ENCODE measurements around the gene OGFR. TPM values are rescaled to one million over a fixed set of nuclear protein-coding genes. Genes with fewer than 3 reads are reported as not detected.

Gene OGFR
- total and polyA plus RNA-seq, 2 experiments from 2014 or later, result 9.6 to 50.6 TPM

GRCh38 chr20:62770916-62771315 is 33.7 kb upstream of the OGFR start:
- no peaks in the 10 kb centered on the region for H4K20me1 ChIP-seq (replicated peaks; ENCODE audit: insufficient read depth)
- Mint-ChIP-seq H3K27me3 (ENCODE audit: insufficient read depth, low read depth, poor library complexity) (peaks cover 4% of the 10 kb centered on the region), H3K9me3 (no peaks in the 10 kb centered on the region), H3K4me3 (no peak overlapping the region), H3K36me3 (ENCODE audit: low read depth) (no peaks in the 10 kb centered on the region), H3K4me1 (peaks cover 20% of the 10 kb centered on the region), H3K27ac (no peak overlapping the region)
- DNase-seq (ENCODE audit: low spot score) (no peak), ATAC-seq (no peak)
- H3K9me2 ChIP-seq (ENCODE audit: insufficient read depth), result no peaks in the 10 kb centered on the region
- H3K36me3 ChIP-seq (ENCODE audit: insufficient read depth), result no peaks in the 10 kb centered on the region
- no peak overlapping the region for H2AFZ ChIP-seq
- H3K27me3 ChIP-seq (ENCODE audit: insufficient read depth), result no peaks in the 10 kb centered on the region
- H3F3A ChIP-seq (replicated peaks; ENCODE audit: low read depth), result 0 out of 2 replicates have a peak, but pooled peaks cover 2% of the 10 kb centered on the region
- no peaks in the 10 kb centered on the region for H3K79me2 ChIP-seq (replicated peaks; ENCODE audit: insufficient read depth)
- TF ChIP-seq POLR2AphosphoS5 (IDR thresholded peaks at IDR 0.05; ENCODE audit: low read depth) (no peak), ZNF331 (CRISPR knock-in tag; IDR thresholded peaks at IDR 0.05; ENCODE audit: low read depth) (no peak), NANOG (IDR thresholded peaks at IDR 0.05; ENCODE audit: borderline replicate concordance) (no peak), CREB1 (CRISPR knock-in tag; IDR thresholded peaks at IDR 0.05; ENCODE audit: low read depth) (no peak), ETS1 (IDR thresholded peaks at IDR 0.05) (no peak), JUNB (IDR thresholded peaks at IDR 0.05; ENCODE audit: unreplicated experiment) (no peak), STAT1 (IDR thresholded peaks at IDR 0.05; ENCODE audit: unreplicated experiment) (no peak), ZNF114 (CRISPR knock-in tag; IDR thresholded peaks at IDR 0.05) (no peak), EZH2phosphoT487 (IDR thresholded peaks at IDR 0.05; ENCODE audit: unreplicated experiment) (no peak), EZH2 (IDR thresholded peaks at IDR 0.05; ENCODE audit: low read depth, unreplicated experiment) (no peak), REST (IDR thresholded peaks at IDR 0.05; ENCODE audit: unreplicated experiment) (no peak)
- TF ChIP-seq, protein P1, sequence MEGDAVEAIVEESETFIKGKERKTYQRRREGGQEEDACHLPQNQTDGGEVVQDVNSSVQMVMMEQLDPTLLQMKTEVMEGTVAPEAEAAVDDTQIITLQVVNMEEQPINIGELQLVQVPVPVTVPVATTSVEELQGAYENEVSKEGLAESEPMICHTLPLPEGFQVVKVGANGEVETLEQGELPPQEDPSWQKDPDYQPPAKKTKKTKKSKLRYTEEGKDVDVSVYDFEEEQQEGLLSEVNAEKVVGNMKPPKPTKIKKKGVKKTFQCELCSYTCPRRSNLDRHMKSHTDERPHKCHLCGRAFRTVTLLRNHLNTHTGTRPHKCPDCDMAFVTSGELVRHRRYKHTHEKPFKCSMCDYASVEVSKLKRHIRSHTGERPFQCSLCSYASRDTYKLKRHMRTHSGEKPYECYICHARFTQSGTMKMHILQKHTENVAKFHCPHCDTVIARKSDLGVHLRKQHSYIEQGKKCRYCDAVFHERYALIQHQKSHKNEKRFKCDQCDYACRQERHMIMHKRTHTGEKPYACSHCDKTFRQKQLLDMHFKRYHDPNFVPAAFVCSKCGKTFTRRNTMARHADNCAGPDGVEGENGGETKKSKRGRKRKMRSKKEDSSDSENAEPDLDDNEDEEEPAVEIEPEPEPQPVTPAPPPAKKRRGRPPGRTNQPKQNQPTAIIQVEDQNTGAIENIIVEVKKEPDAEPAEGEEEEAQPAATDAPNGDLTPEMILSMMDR (conservative IDR thresholded peaks at IDR 0.05; ENCODE audit: low read depth in 2 of 2), result no peak
- TF ChIP-seq, protein P2, sequence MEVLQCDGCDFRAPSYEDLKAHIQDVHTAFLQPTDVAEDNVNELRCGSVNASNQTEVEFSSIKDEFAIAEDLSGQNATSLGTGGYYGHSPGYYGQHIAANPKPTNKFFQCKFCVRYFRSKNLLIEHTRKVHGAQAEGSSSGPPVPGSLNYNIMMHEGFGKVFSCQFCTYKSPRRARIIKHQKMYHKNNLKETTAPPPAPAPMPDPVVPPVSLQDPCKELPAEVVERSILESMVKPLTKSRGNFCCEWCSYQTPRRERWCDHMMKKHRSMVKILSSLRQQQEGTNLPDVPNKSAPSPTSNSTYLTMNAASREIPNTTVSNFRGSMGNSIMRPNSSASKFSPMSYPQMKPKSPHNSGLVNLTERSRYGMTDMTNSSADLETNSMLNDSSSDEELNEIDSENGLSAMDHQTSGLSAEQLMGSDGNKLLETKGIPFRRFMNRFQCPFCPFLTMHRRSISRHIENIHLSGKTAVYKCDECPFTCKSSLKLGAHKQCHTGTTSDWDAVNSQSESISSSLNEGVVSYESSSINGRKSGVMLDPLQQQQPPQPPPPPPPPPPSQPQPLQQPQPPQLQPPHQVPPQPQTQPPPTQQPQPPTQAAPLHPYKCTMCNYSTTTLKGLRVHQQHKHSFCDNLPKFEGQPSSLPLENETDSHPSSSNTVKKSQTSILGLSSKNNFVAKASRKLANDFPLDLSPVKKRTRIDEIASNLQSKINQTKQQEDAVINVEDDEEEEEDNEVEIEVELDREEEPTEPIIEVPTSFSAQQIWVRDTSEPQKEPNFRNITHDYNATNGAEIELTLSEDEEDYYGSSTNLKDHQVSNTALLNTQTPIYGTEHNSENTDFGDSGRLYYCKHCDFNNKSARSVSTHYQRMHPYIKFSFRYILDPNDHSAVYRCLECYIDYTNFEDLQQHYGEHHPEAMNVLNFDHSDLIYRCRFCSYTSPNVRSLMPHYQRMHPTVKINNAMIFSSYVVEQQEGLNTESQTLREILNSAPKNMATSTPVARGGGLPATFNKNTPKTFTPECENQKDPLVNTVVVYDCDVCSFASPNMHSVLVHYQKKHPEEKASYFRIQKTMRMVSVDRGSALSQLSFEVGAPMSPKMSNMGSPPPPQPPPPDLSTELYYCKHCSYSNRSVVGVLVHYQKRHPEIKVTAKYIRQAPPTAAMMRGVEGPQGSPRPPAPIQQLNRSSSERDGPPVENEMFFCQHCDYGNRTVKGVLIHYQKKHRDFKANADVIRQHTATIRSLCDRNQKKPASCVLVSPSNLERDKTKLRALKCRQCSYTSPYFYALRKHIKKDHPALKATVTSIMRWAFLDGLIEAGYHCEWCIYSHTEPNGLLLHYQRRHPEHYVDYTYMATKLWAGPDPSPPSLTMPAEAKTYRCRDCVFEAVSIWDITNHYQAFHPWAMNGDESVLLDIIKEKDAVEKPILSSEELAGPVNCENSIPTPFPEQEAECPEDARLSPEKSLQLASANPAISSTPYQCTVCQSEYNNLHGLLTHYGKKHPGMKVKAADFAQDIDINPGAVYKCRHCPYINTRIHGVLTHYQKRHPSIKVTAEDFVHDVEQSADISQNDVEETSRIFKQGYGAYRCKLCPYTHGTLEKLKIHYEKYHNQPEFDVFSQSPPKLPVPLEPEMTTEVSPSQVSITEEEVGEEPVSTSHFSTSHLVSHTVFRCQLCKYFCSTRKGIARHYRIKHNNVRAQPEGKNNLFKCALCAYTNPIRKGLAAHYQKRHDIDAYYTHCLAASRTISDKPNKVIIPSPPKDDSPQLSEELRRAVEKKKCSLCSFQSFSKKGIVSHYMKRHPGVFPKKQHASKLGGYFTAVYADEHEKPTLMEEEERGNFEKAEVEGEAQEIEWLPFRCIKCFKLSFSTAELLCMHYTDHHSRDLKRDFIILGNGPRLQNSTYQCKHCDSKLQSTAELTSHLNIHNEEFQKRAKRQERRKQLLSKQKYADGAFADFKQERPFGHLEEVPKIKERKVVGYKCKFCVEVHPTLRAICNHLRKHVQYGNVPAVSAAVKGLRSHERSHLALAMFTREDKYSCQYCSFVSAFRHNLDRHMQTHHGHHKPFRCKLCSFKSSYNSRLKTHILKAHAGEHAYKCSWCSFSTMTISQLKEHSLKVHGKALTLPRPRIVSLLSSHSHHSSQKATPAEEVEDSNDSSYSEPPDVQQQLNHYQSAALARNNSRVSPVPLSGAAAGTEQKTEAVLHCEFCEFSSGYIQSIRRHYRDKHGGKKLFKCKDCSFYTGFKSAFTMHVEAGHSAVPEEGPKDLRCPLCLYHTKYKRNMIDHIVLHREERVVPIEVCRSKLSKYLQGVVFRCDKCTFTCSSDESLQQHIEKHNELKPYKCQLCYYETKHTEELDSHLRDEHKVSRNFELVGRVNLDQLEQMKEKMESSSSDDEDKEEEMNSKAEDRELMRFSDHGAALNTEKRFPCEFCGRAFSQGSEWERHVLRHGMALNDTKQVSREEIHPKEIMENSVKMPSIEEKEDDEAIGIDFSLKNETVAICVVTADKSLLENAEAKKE (CRISPR knock-in tag; IDR thresholded peaks at IDR 0.05), result no peak
- no peak overlapping the region for H3K4me2 ChIP-seq
- H3K4me1 ChIP-seq (ENCODE audit: insufficient read depth), result no peaks in the 10 kb centered on the region; the same call in 1 of the 2 replicates
- no peak overlapping the region for H3K27ac ChIP-seq (ENCODE audit: low read depth)
- no peak overlapping the region for H3K4me3 ChIP-seq

Measured in GM23338 (cell line).